ENCODE measurements around the gene CADPS2. TPM values are rescaled to one million over a fixed set of nuclear protein-coding genes. Genes with fewer than 3 reads are reported as not detected.

CADPS2 gene
- total and polyA plus RNA-seq, 2 of the 4 experiments (the other 2 are of a cell fraction) = 0.10 to 0.54 TPM

GRCh38 chr7:122717356-122718089 is 168.7 kb downstream of the CADPS2 start:
- H3K23ac ChIP-seq (ENCODE audit: low read depth, low read length) = no peak overlapping the region
- DNase-seq = no peak
- no peak overlapping the region for H3K4me2 ChIP-seq (ENCODE audit: low read depth, low read length)
- CTCF ChIA-PET = no interaction called here
- no peak overlapping the region for H2AK9ac ChIP-seq (replicated peaks; ENCODE audit: low read depth, low read length, poor library complexity)
- ATAC-seq (ENCODE audit: low read depth) = no peak
- no peak overlapping the region for H2AFZ ChIP-seq (replicated peaks; ENCODE audit: low read length, poor library complexity)
- no CpG with 5 or more reads among the region's 6 CpGs for WGBS, 2 experiments (ENCODE audit: extremely low coverage in 2 of 2, insufficient read length in 1 of 2)
- H4K8ac ChIP-seq (ENCODE audit: low read depth in 2 of 2, low read length in 2 of 2) = no peak overlapping the region
- POLR2A ChIA-PET (ENCODE audit: unreplicated experiment) = no interaction called here
- H2AK5ac ChIP-seq (ENCODE audit: low read depth, low read length) = no peak overlapping the region
- no peaks in the 10 kb centered on the region for H4K20me1 ChIP-seq (ENCODE audit: insufficient read depth, low read length)
- no peak for TF ChIP-seq CHD1 (IDR thresholded peaks at IDR 0.05; ENCODE audit: low read depth, low read length)
- TF ChIP-seq FOS (IDR thresholded peaks at IDR 0.05; ENCODE audit: low read depth, low read length) = no peak
- no peak for TF ChIP-seq NFE2L2 (IDR thresholded peaks at IDR 0.05; ENCODE audit: low read depth, low read length)
- TF ChIP-seq CEBPB (IDR thresholded peaks at IDR 0.05; ENCODE audit: low read depth, low read length) = no peak
- TF ChIP-seq USF2 (IDR thresholded peaks at IDR 0.05; ENCODE audit: low read depth, low read length) = no peak
- TF ChIP-seq MAFK (IDR thresholded peaks at IDR 0.05; ENCODE audit: low read depth, low read length) = no peak
- no peak for TF ChIP-seq RFX5 (IDR thresholded peaks at IDR 0.05; ENCODE audit: low read depth, low read length)
- no peak for TF ChIP-seq BHLHE40 (IDR thresholded peaks at IDR 0.05; ENCODE audit: low read depth, low read length)
- TF ChIP-seq ELK1 (IDR thresholded peaks at IDR 0.05; ENCODE audit: borderline replicate concordance, low read depth, low read length) = no peak
- TF ChIP-seq SMC3 (IDR thresholded peaks at IDR 0.05; ENCODE audit: low read depth, low read length) = no peak
- TF ChIP-seq MXI1 (IDR thresholded peaks at IDR 0.05; ENCODE audit: borderline replicate concordance, low read depth, low read length) = no peak
- no peak for TF ChIP-seq POLR2A (IDR thresholded peaks at IDR 0.05; ENCODE audit: low read depth, low read length)
- no peak for TF ChIP-seq RAD21 (IDR thresholded peaks at IDR 0.05; ENCODE audit: low read length)
- no peak for TF ChIP-seq MAZ (IDR thresholded peaks at IDR 0.05; ENCODE audit: borderline replicate concordance, low read depth, low read length)
- TF ChIP-seq CTCF (conservative IDR thresholded peaks at IDR 0.05; ENCODE audit: low read depth, low read length) = no peak
- TF ChIP-seq RCOR1 (IDR thresholded peaks at IDR 0.05; ENCODE audit: insufficient replicate concordance, low read length) = no peak
- no peaks in the 10 kb centered on the region for H3K79me1 ChIP-seq (ENCODE audit: low read depth in 1 of 2, low read length in 2 of 2)
- no peaks in the 10 kb centered on the region for H3K9me1 ChIP-seq (ENCODE audit: insufficient read depth, low read length)
- no peak overlapping the region for H4K91ac ChIP-seq (ENCODE audit: insufficient read depth, low read depth, low read length)
- in situ Hi-C loops (cut with MboI; ENCODE audit: low sequenced_read_pairs) = no loop called here
- H3K56ac ChIP-seq (ENCODE audit: extremely low read depth, insufficient read depth, low read length) = no peak overlapping the region
- peaks cover 3% of the 10 kb centered on the region; the same call in 1 of the 2 replicates for H3K9me3 ChIP-seq (ENCODE audit: control insufficient read depth, insufficient read depth, low read length)
- H3K27ac ChIP-seq (ENCODE audit: insufficient read depth, low read length) = no peak overlapping the region
- H3K4me3 ChIP-seq (ENCODE audit: insufficient read depth, low read depth, low read length) = no peak overlapping the region
- H2BK5ac ChIP-seq (ENCODE audit: low read depth, low read length, poor library complexity, severe bottlenecking) = no peak overlapping the region
- H2BK20ac ChIP-seq (ENCODE audit: low read depth, low read length) = no peak overlapping the region
- H2BK15ac ChIP-seq (ENCODE audit: low read depth, low read length) = no peak overlapping the region
- no peak overlapping the region for H3K4ac ChIP-seq (ENCODE audit: low read depth, low read length)
- no peak overlapping the region for H2BK120ac ChIP-seq (ENCODE audit: low read depth, low read length)
- BruUV-seq (replicated peaks) = no TSS peak
- intact Hi-C loops (cut with micrococcal nuclease) = no loop called here
- no peaks in the 10 kb centered on the region for H3K27me3 ChIP-seq (ENCODE audit: control insufficient read depth, insufficient read depth, low read length)
- no peak overlapping the region for H3K14ac ChIP-seq (replicated peaks; ENCODE audit: low read depth, low read length)
- no peaks in the 10 kb centered on the region for H3K4me1 ChIP-seq (ENCODE audit: control insufficient read depth, insufficient read depth, low read length)
- H3K36me3 ChIP-seq (ENCODE audit: control insufficient read depth, insufficient read depth, low read length) = no peaks in the 10 kb centered on the region
- no peak overlapping the region for H3K9ac ChIP-seq (ENCODE audit: low read depth, low read length)
- H3K18ac ChIP-seq (ENCODE audit: low read depth, low read length) = no peak overlapping the region
- dilution Hi-C loops (cut with HindIII; ENCODE audit: low sequenced_read_pairs, unreplicated experiment) = no loop called here
- no peak overlapping the region for H4K5ac ChIP-seq (ENCODE audit: low read depth, low read length)
